GM23248 (cell line): ENCODE results near the gene GRIP1. TPM values are rescaled to one million over a fixed set of nuclear protein-coding genes. Genes with fewer than 3 reads are reported as not detected.

Experiments
- DNase-seq: peaks from one replicate; pipeline ENCODE4 v3.0.0-alpha.2; 2015
- H2AFZ ChIP-seq: fragments of 200-600 bp; sonication (generic); 2 replicates; pipeline ENCODE4 v1.6.1; 2016; ENCODE audit warnings: antibody characterized with exemption
- H3F3A ChIP-seq: fragments of 200-600 bp; sonication (generic); 2 replicates; pipeline ENCODE4 v1.6.1; 2016; ENCODE audit warnings: mild to moderate bottlenecking, antibody characterized with exemption, mixed run types; ENCODE audit not compliant: insufficient read depth
- H3K27ac ChIP-seq: fragments of 200-600 bp; sonication (generic); 2 replicates; pipeline ENCODE4 v1.5.1; 2016; ENCODE audit warnings: mild to moderate bottlenecking
- H3K27me3 ChIP-seq: fragments of 200-600 bp; sonication (generic); replicated peaks from 2 replicates; pipeline ENCODE4 v1.6.1; 2016; ENCODE audit warnings: mild to moderate bottlenecking; ENCODE audit not compliant: insufficient read depth
- H3K36me3 ChIP-seq: fragments of 200-600 bp; sonication (generic); 2 replicates; pipeline ENCODE4 v1.6.1; 2016; ENCODE audit warnings: low read depth, mild to moderate bottlenecking
- H3K4me1 ChIP-seq: fragments of 200-600 bp; sonication (generic); 2 replicates; pipeline ENCODE4 v1.6.1; 2016; ENCODE audit warnings: mild to moderate bottlenecking; ENCODE audit not compliant: insufficient read depth
- H3K4me2 ChIP-seq: fragments of 200-600 bp; sonication (generic); one replicate; pipeline ENCODE4 v1.6.1; 2016; ENCODE audit warnings: mild to moderate bottlenecking; ENCODE audit not compliant: unreplicated experiment
- H3K4me3 ChIP-seq: fragments of 200-600 bp; sonication (generic); 2 replicates; pipeline ENCODE4 v1.5.1; 2016; ENCODE audit warnings: mild to moderate bottlenecking
- H3K79me2 ChIP-seq: fragments of 200-600 bp; sonication (generic); 2 replicates; pipeline ENCODE4 v1.6.1; 2016; ENCODE audit warnings: mild to moderate bottlenecking; ENCODE audit not compliant: insufficient read depth
- H3K9ac ChIP-seq: fragments of 200-600 bp; sonication (generic); 2 replicates; pipeline ENCODE4 v1.6.1; 2016; ENCODE audit warnings: mild to moderate bottlenecking
- H3K9me2 ChIP-seq: fragments of 200-600 bp; sonication (generic); 2 replicates; pipeline ENCODE4 v1.6.1; 2016; ENCODE audit warnings: mixed run types, mild to moderate bottlenecking, moderate library complexity; ENCODE audit not compliant: insufficient read depth
- H3K9me3 ChIP-seq: fragments of 200-600 bp; sonication (generic); one replicate; pipeline ENCODE4 v1.6.1; 2017; ENCODE audit warnings: low read depth
- H4K20me1 ChIP-seq: fragments of 200-600 bp; sonication (generic); 2 replicates; pipeline ENCODE4 v1.6.0; 2016; ENCODE audit not compliant: insufficient read depth
- EZH2 ChIP-seq: fragments of 200-600 bp; sonication (generic); IDR thresholded peaks from 2 replicates; pipeline ENCODE4 v1.6.1; 2018; ENCODE audit warnings: antibody characterized with exemption, mild to moderate bottlenecking; ENCODE audit not compliant: insufficient read depth, poor library complexity, severe bottlenecking
- EZH2phosphoT487 ChIP-seq: fragments of 200-600 bp; sonication (generic); IDR thresholded peaks from 2 replicates; pipeline ENCODE4 v1.6.1; 2018; ENCODE audit warnings: antibody characterized with exemption, moderate library complexity, mild to moderate bottlenecking, low read depth; ENCODE audit not compliant: insufficient read depth
- WGBS, 2 experiments: methylation state at CpG; one replicate each; pipeline ENCODE4 v1.1.6; 2015 to 2017; ENCODE audit warnings: low lambda C conversion rate in 2 of 2, low coverage in 1 of 2; ENCODE audit errors: missing lambda C conversion rate in 2 of 2; 5-methylcytosine and 5-hydroxymethylcytosine counted together
- in situ Hi-C: fragments of 300-500 bp; cut with MboI; formaldehyde crosslinking; loops from 2 replicates; pipeline ENCODE4 v1.15.0; 2020
- polyA plus RNA-seq: library from polyadenylated mRNA; unstranded; fragments of >200 nt; fragmentation: Nextera tagmentation; extraction: Ambion mirVana; gene quantifications from 2 replicates; pipeline ENCODE4 v1.2.1, GENCODE V29; 2016
- total RNA-seq: library from RNA; depleted of rRNA; stranded (reverse); fragments of >200 nt; shearing (Covaris generic); gene quantifications from 2 replicates; pipeline ENCODE4 v1.2.3, GENCODE V29; 2014

The GRIP1 gene
- total and polyA plus RNA-seq, 2 experiments from 2014 or later: not detected

DNA sequence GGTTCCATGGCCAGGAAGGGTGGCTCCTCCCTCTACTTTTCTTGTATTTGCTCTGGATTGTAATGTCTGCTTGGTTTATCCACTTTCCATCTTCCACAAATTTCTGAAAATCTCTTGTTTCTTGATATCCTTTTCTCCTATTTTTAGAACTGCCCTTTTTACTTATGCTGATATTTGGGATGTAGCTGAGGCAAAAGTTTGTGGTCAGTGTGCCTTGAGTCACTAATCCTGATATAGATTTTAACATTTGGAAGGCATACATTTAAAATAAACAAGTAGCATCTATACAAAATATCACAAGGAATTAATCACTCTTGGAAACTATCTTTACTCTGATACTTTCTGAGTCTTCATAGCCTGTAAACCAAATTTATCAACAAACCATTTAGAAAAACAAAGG lies 11.0 kb downstream of the GRIP1 start:
- H3K36me3 ChIP-seq: no peaks in the 10 kb centered on the region
- H3K4me1 ChIP-seq: no peaks in the 10 kb centered on the region
- no peak overlapping the region for H3K4me2 ChIP-seq
- no peak for DNase-seq
- no peak overlapping the region for H3K4me3 ChIP-seq
- no peak overlapping the region for H3K27ac ChIP-seq
- in situ Hi-C loops: no loop called here
- H3K27me3 ChIP-seq: peaks cover 19% of the 10 kb centered on the region
- H3K9ac ChIP-seq: no peak overlapping the region
- H3K9me2 ChIP-seq: no peaks in the 10 kb centered on the region
- no peaks in the 10 kb centered on the region for H4K20me1 ChIP-seq
- H3K9me3 ChIP-seq: no peaks in the 10 kb centered on the region
- no peaks in the 10 kb centered on the region for H3F3A ChIP-seq
- no peak for TF ChIP-seq EZH2phosphoT487
- TF ChIP-seq EZH2: no peak
- H3K79me2 ChIP-seq: no peaks in the 10 kb centered on the region
- no peak overlapping the region for H2AFZ ChIP-seq

DNA sequence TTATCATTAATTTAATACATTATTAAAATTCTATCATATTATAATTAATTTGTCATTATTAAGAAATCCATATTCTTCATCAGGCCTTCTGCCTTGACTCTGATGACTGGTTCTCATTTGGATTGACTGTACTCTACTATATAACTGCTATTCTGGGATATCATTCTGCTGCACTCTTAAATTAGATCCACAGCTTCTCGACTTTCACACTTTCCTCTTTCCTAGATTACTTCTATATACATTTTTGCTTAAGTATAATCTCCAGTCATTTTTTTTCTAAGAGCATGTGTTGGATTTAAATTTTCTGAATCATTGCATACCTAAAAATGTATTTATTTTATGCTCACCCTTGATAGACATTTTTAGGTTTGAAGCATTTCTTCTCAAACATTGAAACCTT lies 12.4 kb downstream of the GRIP1 start:
- Histone ChIP-seq H3K36me3 (no peaks in the 10 kb centered on the region), H3K4me3 (no peak overlapping the region), H3K9me2 (no peaks in the 10 kb centered on the region), H3K4me2 (no peak overlapping the region), H2AFZ (no peak overlapping the region), H3K9ac (no peak overlapping the region), H3K27ac (no peak overlapping the region), H3K4me1 (no peaks in the 10 kb centered on the region), H4K20me1 (no peaks in the 10 kb centered on the region), H3K9me3 (no peaks in the 10 kb centered on the region), H3F3A (no peaks in the 10 kb centered on the region), H3K27me3 (peaks cover 16% of the 10 kb centered on the region), H3K79me2 (no peaks in the 10 kb centered on the region)
- in situ Hi-C loops: no loop called here
- TF ChIP-seq EZH2 (no peak), EZH2phosphoT487 (no peak)
- no peak for DNase-seq
- WGBS, 2 experiments: 10 to 28% methylated on average over 1 of the region's 1 CpG

DNA sequence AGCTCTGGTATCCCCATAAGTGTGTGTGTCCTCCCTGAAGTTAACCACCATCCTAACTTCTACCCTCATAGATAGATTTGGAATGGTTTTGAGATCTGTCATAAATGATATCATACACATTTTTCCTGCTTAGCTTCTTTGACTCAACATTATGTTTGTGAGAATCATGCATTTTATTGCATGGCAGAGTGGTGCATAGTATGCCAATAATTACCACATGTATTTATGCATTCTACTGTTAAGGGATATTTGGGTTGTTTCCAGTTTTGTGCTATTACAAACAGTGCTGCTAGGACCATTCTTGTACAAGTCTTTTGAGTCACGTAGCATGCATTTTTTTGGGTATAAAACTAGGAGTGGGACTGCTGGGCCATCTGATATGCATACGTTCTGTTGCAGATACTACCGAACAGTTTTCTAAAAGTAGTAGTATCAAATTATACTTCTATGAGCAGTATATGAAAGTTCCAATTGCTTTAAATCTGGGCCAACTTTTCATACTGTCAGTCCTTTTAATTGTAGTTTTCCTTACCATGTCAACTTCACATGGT lies 13.4 kb downstream of the GRIP1 start:
- H3K4me2 ChIP-seq: no peak overlapping the region
- no peak overlapping the region for H2AFZ ChIP-seq
- H3K9me2 ChIP-seq: no peaks in the 10 kb centered on the region
- H3K9me3 ChIP-seq: no peaks in the 10 kb centered on the region
- H3K4me3 ChIP-seq: no peak overlapping the region
- 5 to 7% methylated on average over 3 of the region's 3 CpGs for WGBS, 2 experiments
- no peaks in the 10 kb centered on the region for H4K20me1 ChIP-seq
- H3K36me3 ChIP-seq: no peaks in the 10 kb centered on the region
- no peak for TF ChIP-seq EZH2
- no peak for TF ChIP-seq EZH2phosphoT487
- no peaks in the 10 kb centered on the region for H3K4me1 ChIP-seq
- in situ Hi-C loops: no loop called here
- DNase-seq: no peak
- no peaks in the 10 kb centered on the region for H3F3A ChIP-seq
- peaks cover 17% of the 10 kb centered on the region for H3K27me3 ChIP-seq
- no peak overlapping the region for H3K9ac ChIP-seq
- no peak overlapping the region for H3K27ac ChIP-seq
- no peaks in the 10 kb centered on the region for H3K79me2 ChIP-seq

DNA sequence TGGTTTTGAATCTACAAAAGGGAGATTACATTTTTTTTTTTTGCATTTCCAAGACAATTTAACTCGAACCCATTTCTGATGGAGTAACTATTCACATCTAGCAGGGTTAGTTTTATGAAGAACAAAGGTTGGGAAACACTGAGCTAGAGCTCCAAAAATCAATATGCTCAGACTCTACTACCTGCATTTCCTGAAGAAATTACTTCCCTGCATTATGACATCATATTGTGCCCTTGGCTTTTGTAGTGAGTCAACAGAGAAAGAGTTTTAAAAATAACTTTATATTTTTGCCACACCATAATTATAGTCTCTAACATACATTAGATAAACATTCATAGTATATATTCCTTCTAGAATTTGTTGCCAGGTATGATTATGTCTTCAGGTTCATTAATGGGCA lies 14.8 kb downstream of the GRIP1 start:
- Histone ChIP-seq H3K4me2 (no peak overlapping the region), H3K79me2 (no peaks in the 10 kb centered on the region), H3K9me3 (no peaks in the 10 kb centered on the region), H3K4me3 (no peak overlapping the region), H4K20me1 (no peaks in the 10 kb centered on the region), H3F3A (no peaks in the 10 kb centered on the region), H3K9ac (no peak overlapping the region), H3K4me1 (no peaks in the 10 kb centered on the region), H3K36me3 (no peaks in the 10 kb centered on the region), H3K9me2 (no peaks in the 10 kb centered on the region), H2AFZ (no peak overlapping the region), H3K27ac (no peak overlapping the region), H3K27me3 (peaks cover 16% of the 10 kb centered on the region)
- TF ChIP-seq EZH2phosphoT487: no peak
- no peak for TF ChIP-seq EZH2
- WGBS, 2 experiments: 5 to 8% methylated on average over 1 of the region's 1 CpG
- no peak for DNase-seq
- in situ Hi-C loops: no loop called here

DNA sequence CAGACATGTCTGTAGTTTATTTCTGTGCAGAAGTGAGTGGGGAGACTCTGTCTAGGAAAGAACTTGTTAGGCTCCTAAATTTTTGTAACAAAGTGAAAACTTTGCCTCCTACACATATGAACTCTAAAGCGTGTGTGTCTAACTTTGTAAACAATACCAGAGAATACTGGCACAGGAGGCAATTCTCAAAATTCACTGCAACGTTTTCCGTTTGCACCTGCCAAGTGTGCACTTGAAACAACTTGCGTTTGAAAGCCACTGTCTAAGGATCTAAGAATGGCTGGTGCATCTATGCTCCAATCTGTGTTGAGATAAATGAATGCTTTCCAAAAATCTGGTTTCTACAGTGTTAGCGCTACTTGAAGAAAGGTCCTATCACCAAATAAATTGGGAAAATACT lies 15.3 kb downstream of the GRIP1 start:
- TF ChIP-seq EZH2phosphoT487: no peak
- TF ChIP-seq EZH2: no peak
- Histone ChIP-seq H3K4me3 (no peak overlapping the region), H3K4me2 (no peak overlapping the region), H3K9ac (no peak overlapping the region), H2AFZ (no peak overlapping the region), H3K9me3 (no peaks in the 10 kb centered on the region), H3K79me2 (no peaks in the 10 kb centered on the region), H3F3A (no peaks in the 10 kb centered on the region), H3K36me3 (no peaks in the 10 kb centered on the region), H3K27me3 (peaks cover 16% of the 10 kb centered on the region), H3K4me1 (no peaks in the 10 kb centered on the region), H4K20me1 (no peaks in the 10 kb centered on the region), H3K9me2 (no peaks in the 10 kb centered on the region), H3K27ac (no peak overlapping the region)
- in situ Hi-C loops: no loop called here
- 17% methylated on average over 5 of the region's 5 CpGs for WGBS, 2 experiments
- DNase-seq: no peak
